ENCODE data around the gene ARFGAP3. TPM values are rescaled to one million over a fixed set of nuclear protein-coding genes. Genes with fewer than 3 reads are reported as not detected.

ARFGAP3 gene
- total RNA-seq, 1 donor from 2014 or later: 29.8 TPM

DNA sequence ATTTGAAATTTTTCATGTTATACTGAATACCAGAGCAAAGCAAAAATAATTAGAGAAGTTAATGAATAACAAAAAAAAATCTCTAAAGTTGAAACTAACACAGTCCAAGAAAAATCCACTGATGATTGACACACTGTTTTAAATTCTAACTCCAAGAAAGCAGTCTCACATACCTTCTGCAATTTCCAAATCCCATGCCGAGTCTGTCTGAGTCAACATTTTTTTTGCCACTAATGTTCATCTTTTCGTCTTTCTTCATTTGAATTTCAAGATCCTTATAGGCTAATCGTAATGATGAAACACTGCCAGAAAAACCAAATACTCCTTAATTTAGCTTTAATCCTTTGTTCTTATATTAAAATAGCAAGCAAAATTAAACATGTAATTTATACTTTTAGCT is 39.5 kb downstream of the ARFGAP3 start:
- DNase-seq (ENCODE audit: low spot score): no peak
- Mint-ChIP-seq H3K36me3 (ENCODE audit: low read depth, unreplicated experiment) (peaks cover 32% of the 10 kb centered on the region), H3K4me1 (ENCODE audit: unreplicated experiment) (peaks cover 12% of the 10 kb centered on the region), H3K9me3 (ENCODE audit: unreplicated experiment) (no peaks in the 10 kb centered on the region), H3K27me3 (ENCODE audit: unreplicated experiment) (no peaks in the 10 kb centered on the region), H3K27ac (ENCODE audit: unreplicated experiment) (no peak overlapping the region), H3K4me3 (ENCODE audit: unreplicated experiment) (no peak overlapping the region)
- TF ChIP-seq, protein P1, sequence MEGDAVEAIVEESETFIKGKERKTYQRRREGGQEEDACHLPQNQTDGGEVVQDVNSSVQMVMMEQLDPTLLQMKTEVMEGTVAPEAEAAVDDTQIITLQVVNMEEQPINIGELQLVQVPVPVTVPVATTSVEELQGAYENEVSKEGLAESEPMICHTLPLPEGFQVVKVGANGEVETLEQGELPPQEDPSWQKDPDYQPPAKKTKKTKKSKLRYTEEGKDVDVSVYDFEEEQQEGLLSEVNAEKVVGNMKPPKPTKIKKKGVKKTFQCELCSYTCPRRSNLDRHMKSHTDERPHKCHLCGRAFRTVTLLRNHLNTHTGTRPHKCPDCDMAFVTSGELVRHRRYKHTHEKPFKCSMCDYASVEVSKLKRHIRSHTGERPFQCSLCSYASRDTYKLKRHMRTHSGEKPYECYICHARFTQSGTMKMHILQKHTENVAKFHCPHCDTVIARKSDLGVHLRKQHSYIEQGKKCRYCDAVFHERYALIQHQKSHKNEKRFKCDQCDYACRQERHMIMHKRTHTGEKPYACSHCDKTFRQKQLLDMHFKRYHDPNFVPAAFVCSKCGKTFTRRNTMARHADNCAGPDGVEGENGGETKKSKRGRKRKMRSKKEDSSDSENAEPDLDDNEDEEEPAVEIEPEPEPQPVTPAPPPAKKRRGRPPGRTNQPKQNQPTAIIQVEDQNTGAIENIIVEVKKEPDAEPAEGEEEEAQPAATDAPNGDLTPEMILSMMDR (IDR thresholded peaks at IDR 0.05; ENCODE audit: unreplicated experiment): no peak

DNA sequence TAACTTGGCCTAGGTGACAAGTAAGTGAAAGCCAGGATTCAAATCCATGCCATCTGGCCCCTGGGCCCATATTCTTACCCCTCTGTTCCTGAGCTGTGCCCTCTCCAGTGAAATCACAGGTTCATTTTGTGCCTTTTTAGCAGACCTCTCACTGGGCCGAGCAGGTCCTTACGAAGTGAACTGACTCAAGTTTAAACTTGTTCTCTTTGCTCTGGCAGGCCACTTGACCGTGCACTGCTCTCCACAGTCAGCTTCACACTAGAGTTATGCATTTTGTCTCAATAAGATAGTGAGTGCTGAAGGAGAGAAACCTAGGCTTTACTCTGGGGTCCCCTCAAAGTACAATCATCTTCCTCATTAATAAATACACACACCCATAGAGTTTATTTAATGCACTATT is 40.7 kb downstream of the ARFGAP3 start:
- Mint-ChIP-seq H3K36me3 (ENCODE audit: low read depth, unreplicated experiment) (peaks cover 25% of the 10 kb centered on the region), H3K4me1 (ENCODE audit: unreplicated experiment) (peaks cover 12% of the 10 kb centered on the region), H3K27ac (ENCODE audit: unreplicated experiment) (no peak overlapping the region), H3K4me3 (ENCODE audit: unreplicated experiment) (no peak overlapping the region), H3K27me3 (ENCODE audit: unreplicated experiment) (no peaks in the 10 kb centered on the region), H3K9me3 (ENCODE audit: unreplicated experiment) (no peaks in the 10 kb centered on the region)
- TF ChIP-seq, protein P1 (IDR thresholded peaks at IDR 0.05; ENCODE audit: unreplicated experiment): no peak
- no peak for DNase-seq (ENCODE audit: low spot score)

DNA sequence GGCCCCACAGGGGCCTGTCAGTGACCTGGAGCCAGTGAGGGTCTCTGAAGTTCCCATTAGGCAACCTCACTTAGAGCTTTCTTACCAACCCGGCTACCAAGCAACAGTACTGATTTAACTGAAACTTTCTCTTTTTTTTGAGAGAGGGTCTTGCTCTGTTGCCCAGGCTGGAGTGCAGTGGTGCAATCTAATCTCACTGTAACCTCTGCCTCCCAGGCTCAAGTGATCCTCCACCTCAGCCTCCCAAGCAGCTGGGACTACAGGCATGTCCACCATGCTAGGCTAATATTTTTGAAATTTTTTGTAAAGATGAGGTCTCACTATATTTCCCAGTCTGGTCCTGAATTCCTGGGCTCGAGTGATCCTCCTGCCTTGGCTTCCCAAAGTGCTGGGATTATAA is 42.5 kb downstream of the ARFGAP3 start:
- peaks cover 6% of the 10 kb centered on the region for H3K4me1 Mint-ChIP-seq (ENCODE audit: unreplicated experiment)
- DNase-seq (ENCODE audit: low spot score): no peak
- TF ChIP-seq, protein P1 (IDR thresholded peaks at IDR 0.05; ENCODE audit: unreplicated experiment): no peak

DNA sequence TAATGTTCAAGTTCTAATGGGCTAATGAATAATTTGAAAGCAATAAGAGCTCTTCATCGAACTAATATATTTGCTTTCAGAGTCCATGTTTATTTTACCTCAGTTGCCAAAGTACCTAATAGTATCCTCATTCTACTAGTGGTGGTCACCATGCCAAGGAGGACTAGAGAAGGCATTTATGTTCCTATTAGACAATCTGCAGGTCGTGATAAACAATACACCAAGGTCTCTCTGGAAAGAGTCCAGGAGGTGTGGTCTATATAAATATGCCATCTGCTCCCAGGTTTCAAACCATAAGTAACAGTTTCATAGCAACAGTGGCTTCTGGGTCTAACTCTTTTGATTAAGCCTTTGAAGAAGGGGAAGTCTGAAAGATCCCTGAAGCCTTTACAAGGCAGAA is 42.9 kb downstream of the ARFGAP3 start:
- no peaks in the 10 kb centered on the region for H3K27me3 Mint-ChIP-seq (ENCODE audit: unreplicated experiment)
- no peaks in the 10 kb centered on the region for H3K9me3 Mint-ChIP-seq (ENCODE audit: unreplicated experiment)
- H3K4me3 Mint-ChIP-seq (ENCODE audit: unreplicated experiment): no peak overlapping the region
- no peak overlapping the region for H3K27ac Mint-ChIP-seq (ENCODE audit: unreplicated experiment)
- peaks cover 29% of the 10 kb centered on the region for H3K36me3 Mint-ChIP-seq (ENCODE audit: low read depth, unreplicated experiment)
- no peak for DNase-seq (ENCODE audit: low spot score)
- H3K4me1 Mint-ChIP-seq (ENCODE audit: unreplicated experiment): peaks cover 2% of the 10 kb centered on the region
- TF ChIP-seq, protein P1 (IDR thresholded peaks at IDR 0.05; ENCODE audit: unreplicated experiment): no peak

More for the DNA sequence above, 42.5 kb downstream of the ARFGAP3 start:
- H3K9me3 Mint-ChIP-seq (ENCODE audit: unreplicated experiment): no peaks in the 10 kb centered on the region
- peaks cover 29% of the 10 kb centered on the region for H3K36me3 Mint-ChIP-seq (ENCODE audit: low read depth, unreplicated experiment)
- no peak overlapping the region for H3K27ac Mint-ChIP-seq (ENCODE audit: unreplicated experiment)
- no peaks in the 10 kb centered on the region for H3K27me3 Mint-ChIP-seq (ENCODE audit: unreplicated experiment)
- H3K4me3 Mint-ChIP-seq (ENCODE audit: unreplicated experiment): no peak overlapping the region

DNA sequence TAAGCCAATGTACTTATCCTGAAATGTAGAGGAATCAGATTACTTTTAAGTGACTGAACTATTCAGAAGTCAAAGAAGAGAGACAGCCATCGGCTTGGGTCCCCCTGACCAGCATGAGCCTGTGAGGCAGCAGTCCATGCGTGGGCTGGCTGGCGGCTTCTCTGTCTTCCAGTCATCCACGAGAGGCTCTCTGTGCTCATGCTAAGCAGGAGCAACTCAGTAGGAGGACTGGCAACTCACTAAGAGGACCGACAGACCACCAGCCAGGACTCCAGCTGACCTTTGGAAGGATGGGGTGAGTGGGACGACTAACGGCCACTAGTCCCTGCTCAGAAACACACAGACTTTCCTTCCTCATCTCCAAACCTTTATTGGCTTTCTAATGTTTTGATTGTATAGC is 43.6 kb downstream of the ARFGAP3 start:
- Mint-ChIP-seq H3K27me3 (ENCODE audit: unreplicated experiment) (no peaks in the 10 kb centered on the region), H3K27ac (ENCODE audit: unreplicated experiment) (no peak overlapping the region), H3K4me1 (ENCODE audit: unreplicated experiment) (peaks cover 3% of the 10 kb centered on the region), H3K36me3 (ENCODE audit: low read depth, unreplicated experiment) (peaks cover 32% of the 10 kb centered on the region), H3K4me3 (ENCODE audit: unreplicated experiment) (no peak overlapping the region), H3K9me3 (ENCODE audit: unreplicated experiment) (no peaks in the 10 kb centered on the region)
- DNase-seq (ENCODE audit: low spot score): no peak
- TF ChIP-seq, protein P1 (IDR thresholded peaks at IDR 0.05; ENCODE audit: unreplicated experiment): no peak

Measured in endothelial cell (in vitro differentiated cells).